K562 (cell line): Measurements from ENCODE around the gene SLC41A3. TPM values are rescaled to one million over a fixed set of nuclear protein-coding genes. Genes with fewer than 3 reads are reported as not detected.

Experiments
- ATAC-seq: fragments of 200-7000 bp; cut with Tn5 transposase; 3 replicates; pipeline ENCODE4 v1.9.1; 2020; ENCODE audit warnings: moderate library complexity
- BruUV-seq: library from RNA; stranded (reverse); fragments of 400-500 nt; replicated peaks from 2 replicates; lab custom pipeline; 2021; lab: Mats Ljungman, UMichigan
- CTCF ChIA-PET: fragments of 300-600 bp; formaldehyde crosslinking; extraction: SDS; loops from one replicate; lab custom pipeline; 2021; ENCODE audit warnings: low intra/inter-chr PET ratio; lab: Yijun Ruan, JAX
- POLR2A ChIA-PET: fragments of 300-600, 350-650 bp; sonication (Branson Sonifier 250); formaldehyde crosslinking; extraction: SDS; loops from one replicate; lab custom pipeline; 2021; ENCODE audit warnings: antibody characterized with exemption, inconsistent platforms; lab: Yijun Ruan, JAX
- DNase-seq, 4 experiments: peaks; one replicate each; pipeline versions ENCODE4 v3.0.0 to v3.0.0-alpha.2; 2011 to 2018; ENCODE audit warnings: low spot score in 3 of 4, mixed read lengths in 3 of 4; ENCODE audit errors: extremely low read depth in 1 of 4
- FAIRE-seq: peaks from 2 replicates; lab custom pipeline; 2011; peaks lifted over from hg19 to GRCh38; lab: Jason Lieb, UNC
- H2AFZ ChIP-seq: 2 replicates; pipeline ENCODE4 v1.6.0; 2011; ENCODE audit warnings: low read depth, low read length, control low read depth, inconsistent platforms
- H3K27ac ChIP-seq: fragments of 200-600 bp; 3 replicates; pipeline ENCODE4 v1.8.0; 2011; ENCODE audit warnings: low read depth, mild to moderate bottlenecking, control low read depth, inconsistent platforms, low read length, moderate library complexity, mixed read lengths; ENCODE audit errors: extremely low read depth
- H3K27me3 ChIP-seq, 2 experiments: fragments of 300-600 bp in 1 of 2; 2 replicates in 1 of 2; 3 replicates in 1 of 2; pipeline versions ENCODE4 v1.6.0 to v1.8.0; 2011; ENCODE audit warnings: inconsistent platforms in 2 of 2, low read length in 2 of 2, mild to moderate bottlenecking in 1 of 2, mixed read lengths in 1 of 2, moderate library complexity in 1 of 2; ENCODE audit not compliant: control insufficient read depth in 2 of 2, insufficient read depth in 2 of 2
- H3K36me3 ChIP-seq: fragments of 300-600 bp; 3 replicates; pipeline ENCODE4 v1.8.0; 2011; ENCODE audit warnings: mild to moderate bottlenecking, low read length, inconsistent platforms; ENCODE audit not compliant: control insufficient read depth, insufficient read depth
- H3K4me1 ChIP-seq, 2 experiments: fragments of 200-600 bp in 1 of 2; replicated peaks in 1 of 2; 2 replicates in 1 of 2; 3 replicates in 1 of 2; pipeline versions ENCODE4 v1.5.1 to v1.8.0; 2011; ENCODE audit warnings: inconsistent platforms in 2 of 2, low read length in 2 of 2, mild to moderate bottlenecking in 1 of 2, mixed read lengths in 1 of 2, moderate library complexity in 1 of 2; ENCODE audit not compliant: control insufficient read depth in 2 of 2, insufficient read depth in 2 of 2
- H3K4me2 ChIP-seq: 2 replicates; pipeline ENCODE4 v1.6.1; 2011; ENCODE audit warnings: low read length, control low read depth, inconsistent platforms, mixed read lengths; ENCODE audit not compliant: insufficient read depth
- H3K4me3 ChIP-seq: fragments of 200-600 bp; sonication (generic), shearing (Covaris generic); 2 replicates; pipeline ENCODE4 v1.5.1; 2016; ENCODE audit warnings: control low read depth, inconsistent platforms
- H3K79me2 ChIP-seq: fragments of 200-600 bp; 3 replicates; pipeline ENCODE4 v1.8.0; 2011; ENCODE audit warnings: low read length, inconsistent platforms; ENCODE audit not compliant: control insufficient read depth, insufficient read depth
- H3K9ac ChIP-seq, 2 experiments: 2 replicates each; pipeline versions ENCODE4 v1.6.0 to v1.6.1; 2011; ENCODE audit warnings: low read depth in 2 of 2, low read length in 2 of 2, control low read depth in 1 of 2, inconsistent platforms in 1 of 2, mild to moderate bottlenecking in 1 of 2, mixed read lengths in 1 of 2; ENCODE audit not compliant: insufficient read depth in 1 of 2
- H3K9me1 ChIP-seq: one replicate; pipeline ENCODE4 v1.6.0; 2011; ENCODE audit warnings: inconsistent platforms, mild to moderate bottlenecking, low read length, moderate library complexity; ENCODE audit not compliant: control insufficient read depth, insufficient read depth
- H3K9me3 ChIP-seq: replicated peaks from 2 replicates; pipeline ENCODE4 v1.5.1; 2011; ENCODE audit warnings: low read depth, low read length, inconsistent platforms; ENCODE audit not compliant: control insufficient read depth, insufficient read depth
- H4K20me1 ChIP-seq: replicated peaks from 2 replicates; pipeline ENCODE4 v1.6.1; 2011; ENCODE audit warnings: low read length, inconsistent platforms, mixed read lengths; ENCODE audit not compliant: control insufficient read depth, insufficient read depth
- HNRNPLL ChIP-seq: fragments of 200-400 bp; formaldehyde crosslinking; IDR thresholded peaks from 2 replicates; pipeline ENCODE4 v1.6.1; 2017; ENCODE audit warnings: low read length, low read depth, mild to moderate bottlenecking; ENCODE audit not compliant: poor library complexity, severe bottlenecking
- KDM5B ChIP-seq: fragments of 200-600 bp; sonication (generic); IDR thresholded peaks from 2 replicates; pipeline ENCODE4 v1.6.1; 2012; ENCODE audit warnings: low read depth, mild to moderate bottlenecking, moderate library complexity, low read length, control low read depth, inconsistent platforms; ENCODE audit not compliant: insufficient replicate concordance
- RB1 ChIP-seq: fragments of 450-650 bp; IDR thresholded peaks from 2 replicates; pipeline ENCODE4 v1.6.1; 2017; ENCODE audit warnings: low read depth, mild to moderate bottlenecking
- ZHX1 ChIP-seq: fragments of 150-350 bp; conservative IDR thresholded peaks from 2 replicates; pipeline ENCODE4 v1.6.1; 2014; ENCODE audit warnings: low read length
- ZNF318 ChIP-seq, 2 experiments: fragments of 450-650 bp; IDR thresholded peaks; 2 replicates each; pipeline ENCODE4 v1.6.1; 2016; ENCODE audit warnings: mild to moderate bottlenecking in 2 of 2, borderline replicate concordance in 1 of 2, low read depth in 1 of 2, moderate library complexity in 1 of 2
- ZNF518B ChIP-seq: fragments of 250-450 bp; sonication (Bioruptor Pico); IDR thresholded peaks from 2 replicates; pipeline ENCODE4 v1.5.0; 2021; ENCODE audit warnings: mild to moderate bottlenecking, moderate library complexity
- WGBS: fragments of 100-300 bp; shearing (Covaris generic); methylation state at CpG from one replicate; pipeline ENCODE4 v1.1.6; 2016; ENCODE audit warnings: low coverage, mixed read lengths; ENCODE audit not compliant: insufficient coverage; ENCODE audit errors: missing lambda C conversion rate; 5-methylcytosine and 5-hydroxymethylcytosine counted together
- in situ Hi-C: fragments of 300-500 bp; cut with MboI; formaldehyde crosslinking; loops from 4 replicates; pipeline ENCODE4 v1.15.0; 2018; ENCODE audit warnings: inconsistent platforms, mixed read lengths
- intact Hi-C: fragments of 100-400 bp; cut with micrococcal nuclease; formaldehyde crosslinking; loops from 2 replicates; pipeline ENCODE4 v1.14.2; 2022
- polyA plus RNA-seq, 8 experiments: library from polyadenylated mRNA; depleted of rRNA in 4 of 8; stranded (reverse) in 5 of 8; unstranded in 3 of 8; fragments of >200 nt; fragmentation: Nextera tagmentation in 2 of 8; fragmentation: Illumina TruSeq in 1 of 8; extraction: Ambion mirVana in 2 of 8; extraction: Trizol in 1 of 8; gene quantifications; 2 replicates each; pipeline versions ENCODE4 v1.2.1 to v1.2.3, GENCODE V29; 2011 to 2014; ENCODE audit warnings: inconsistent platforms in 1 of 8, missing spikeins in 1 of 8
- total RNA-seq, 7 experiments: library from RNA; depleted of rRNA in 6 of 7; stranded (reverse); fragments of >200 nt in 6 of 7; fragmentation: Illumina TruSeq in 2 of 7; extraction: Trizol in 2 of 7; gene quantifications; 2 replicates each; pipeline versions ENCODE4 v1.2.1 to v1.2.3, GENCODE V29; 2011 to 2021; ENCODE audit warnings: low replicate concordance in 1 of 7

The SLC41A3 gene
- total and polyA plus RNA-seq, 9 of the 15 experiments (the other 6 are each of a cell fraction or from before 2014, with no cell fraction given): 4.1 to 20.7 (median 11.2) TPM

DNA sequence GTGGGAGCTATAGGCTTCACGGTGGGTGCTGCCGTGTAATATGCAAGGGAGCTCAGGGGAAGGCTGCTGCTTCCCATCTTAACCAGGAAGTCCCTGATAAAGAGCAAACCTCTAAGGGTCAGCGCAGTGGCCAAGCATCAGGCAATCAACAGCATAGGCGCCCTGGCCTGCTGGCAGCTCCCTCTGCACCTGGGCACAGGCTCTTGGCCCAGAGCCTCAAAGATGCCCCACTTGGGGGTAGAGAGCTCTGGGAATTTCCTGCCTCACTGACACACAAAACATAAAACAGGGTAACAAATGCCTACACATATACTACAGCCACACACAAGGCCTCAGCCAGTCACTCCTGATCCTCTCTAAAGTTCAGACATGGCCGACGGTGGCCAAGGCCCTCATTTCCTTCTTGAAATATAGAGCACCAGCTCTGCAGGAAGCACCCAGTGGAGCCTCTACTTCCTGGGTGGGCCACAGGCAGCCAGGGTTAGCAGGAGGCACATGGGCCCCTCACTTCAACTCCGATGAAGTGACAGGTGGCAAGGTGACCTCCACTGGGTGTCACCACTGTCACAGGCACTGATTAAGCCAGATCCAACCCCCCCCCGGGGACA, 20.5 kb downstream of the SLC41A3 start:
- in situ Hi-C loops (no loop called here), intact Hi-C loops (no loop called here)
- ChIA-PET CTCF (no interaction called here), POLR2A (interaction anchor here (0.6 kb wide), 1 partner anchor 92 kb away, joined by 3 read pairs; no protein-coding TSS in a partner anchor)
- Histone ChIP-seq H3K4me1 (peaks cover 0 to 4% of the 10 kb centered on the region in 2 experiments; a peak in 2 of 5 replicates), H3K9ac (no peak overlapping the region), H3K4me3 (no peak overlapping the region), H2AFZ (no peak overlapping the region), H3K27ac (no peak overlapping the region), H3K27me3 (no peaks in the 10 kb centered on the region), H3K9me3 (no peaks in the 10 kb centered on the region), H3K9me1 (no peaks in the 10 kb centered on the region), H3K79me2 (no peaks in the 10 kb centered on the region), H3K36me3 (no peaks in the 10 kb centered on the region), H3K4me2 (no peak overlapping the region), H4K20me1 (no peaks in the 10 kb centered on the region)
- no TSS peak for BruUV-seq
- DNase-seq (no peak), FAIRE-seq (no peak), ATAC-seq (no peak)
- 66% methylated on average over 5 of the region's 8 CpGs for WGBS
- TF ChIP-seq ZNF518B (CRISPR knock-in tag) (no peak), KDM5B (no peak), HNRNPLL (no peak), ZHX1 (no peak), ZNF318 (IDR thresholded peaks at IDR 0.05; ENCODE audit: borderline replicate concordance in 1 of 2, low read depth in 1 of 2) (no peak), RB1 (no peak)
